Measurements from ENCODE around the gene LILRA2.
"Not testable (repeated sequence)": the region's sequence is repeated elsewhere in the genome, so short reads cannot be mapped to it uniquely, and the experiment has no call there.

LILRA2 gene

DNA sequence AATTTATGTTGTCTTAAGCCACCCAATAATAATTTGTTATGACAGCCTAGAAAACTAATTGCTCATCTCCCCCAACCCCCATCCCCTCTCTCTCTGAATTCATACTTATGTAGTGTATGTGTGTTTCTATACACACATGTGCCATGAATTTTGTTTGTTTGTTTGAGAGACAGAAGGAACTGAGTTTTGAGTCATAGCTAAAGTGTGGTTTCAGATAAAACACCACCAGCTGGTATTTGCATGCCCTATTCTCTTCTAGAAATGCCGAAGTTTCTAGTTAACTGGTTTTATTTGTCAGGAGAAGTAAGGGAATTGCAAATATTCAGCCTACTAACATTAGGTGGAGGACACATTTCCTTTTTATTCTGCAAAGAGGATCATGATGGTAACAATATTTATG, 17.4 kb upstream of the LILRA2 start:
- Histone ChIP-seq H3K4me3 (no peak overlapping the region), H3K9me3 (ENCODE audit: low read depth, low read length) (no peaks in the 10 kb centered on the region), H3K27ac (no peak overlapping the region), H3K36me3 (ENCODE audit: insufficient read depth, low read length) (no peaks in the 10 kb centered on the region), H3K9ac (ENCODE audit: insufficient read length) (no peak overlapping the region)
- no peak for TF ChIP-seq EZH2 (IDR thresholded peaks at IDR 0.05)
- TF ChIP-seq FOXP2 (optimal IDR thresholded peaks at IDR 0.05; ENCODE audit: control extremely low read depth, extremely low read length, insufficient read depth): no peak
- TF ChIP-seq POLR2AphosphoS5 (IDR thresholded peaks at IDR 0.05; ENCODE audit: borderline replicate concordance, low read depth, low read length): no peak
- DNase-seq (ENCODE audit: low read depth, low spot score): no peak

DNA sequence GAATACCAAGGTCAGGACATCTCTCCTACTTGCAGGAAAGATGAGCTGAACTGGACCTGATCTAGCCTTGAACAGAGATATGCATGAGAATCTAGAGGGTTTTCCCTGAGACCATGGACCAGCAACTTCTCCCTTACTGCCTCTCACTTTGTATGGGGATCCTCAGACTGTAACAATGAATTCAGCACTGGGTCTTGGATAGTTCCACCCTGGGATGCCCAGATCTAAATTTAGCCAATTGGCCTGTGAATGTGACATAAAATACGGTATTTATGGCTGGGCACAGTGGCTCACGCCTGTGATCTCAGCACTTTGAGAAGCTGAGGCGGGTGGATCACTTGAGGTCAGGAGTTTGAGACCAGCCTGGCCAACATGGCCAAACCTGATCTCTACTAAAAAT, 15.3 kb upstream of the LILRA2 start:
- H3K4me3 ChIP-seq: no peak overlapping the region
- TF ChIP-seq POLR2AphosphoS5 (IDR thresholded peaks at IDR 0.05; ENCODE audit: borderline replicate concordance, low read depth, low read length) (no peak), EZH2 (IDR thresholded peaks at IDR 0.05) (no peak), FOXP2 (optimal IDR thresholded peaks at IDR 0.05; ENCODE audit: control extremely low read depth, extremely low read length, insufficient read depth) (no peak)
- no peaks in the 10 kb centered on the region for H3K36me3 ChIP-seq (ENCODE audit: insufficient read depth, low read length)
- H3K9ac ChIP-seq (ENCODE audit: insufficient read length): no peak overlapping the region
- H3K9me3 ChIP-seq (ENCODE audit: low read depth, low read length): no peaks in the 10 kb centered on the region
- DNase-seq (ENCODE audit: low read depth, low spot score): no peak
- H3K27ac ChIP-seq: no peak overlapping the region

DNA sequence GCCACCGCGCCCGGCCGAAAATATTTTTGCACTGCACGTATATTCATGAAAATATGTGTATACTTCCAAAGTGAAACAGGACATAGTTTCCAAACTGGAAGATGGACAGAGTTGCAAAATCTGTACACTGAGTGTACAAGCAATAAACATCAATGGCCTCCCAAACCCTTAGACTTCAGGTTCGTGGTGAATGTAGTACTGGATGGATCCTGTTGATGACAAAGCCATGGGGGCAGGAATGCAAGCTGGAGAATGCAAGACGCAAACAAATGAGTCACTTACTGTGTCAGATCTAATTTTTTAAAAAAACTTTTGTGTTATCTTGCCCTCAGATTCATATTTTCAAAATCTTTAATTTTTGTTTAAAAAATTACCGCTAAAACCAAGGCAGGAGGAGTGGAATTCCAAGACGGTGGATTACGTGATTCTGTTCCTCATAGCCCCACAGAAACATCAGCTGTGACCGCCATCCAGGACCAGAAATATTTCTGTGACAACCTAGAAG, 12.7 kb upstream of the LILRA2 start:
- no peaks in the 10 kb centered on the region for H3K9me3 ChIP-seq (ENCODE audit: low read depth, low read length)
- no peak overlapping the region for H3K4me3 ChIP-seq

DNA sequence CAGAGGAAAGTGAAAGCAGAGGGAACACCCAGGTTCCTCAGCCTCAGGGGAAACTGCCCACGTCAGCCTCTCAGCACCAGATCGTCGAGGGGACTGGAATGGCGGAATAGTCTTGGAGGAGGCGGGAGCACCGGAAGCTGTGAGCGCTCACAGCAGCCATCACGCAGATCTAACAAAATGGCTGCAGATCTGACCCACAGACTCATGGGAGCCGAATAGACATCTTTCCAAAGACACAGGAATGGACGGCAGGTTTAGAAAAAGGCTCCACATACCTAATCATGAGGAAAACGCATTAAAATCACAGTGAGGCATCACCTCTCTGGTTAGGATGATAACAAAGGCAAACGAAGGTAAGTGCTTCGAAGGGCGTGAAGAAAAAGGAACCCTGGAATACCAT, 11.8 kb upstream of the LILRA2 start:
- no peak for TF ChIP-seq POLR2AphosphoS5 (IDR thresholded peaks at IDR 0.05; ENCODE audit: borderline replicate concordance, low read depth, low read length)
- no peak for TF ChIP-seq FOXP2 (optimal IDR thresholded peaks at IDR 0.05; ENCODE audit: control extremely low read depth, extremely low read length, insufficient read depth)
- no peak for TF ChIP-seq EZH2 (IDR thresholded peaks at IDR 0.05)
- H3K27ac ChIP-seq: no peak overlapping the region
- H3K9ac ChIP-seq (ENCODE audit: insufficient read length): no peak overlapping the region
- H3K4me3 ChIP-seq: peak overlapping the region; percentile 61
- no peaks in the 10 kb centered on the region for H3K9me3 ChIP-seq (ENCODE audit: low read depth, low read length)
- no peaks in the 10 kb centered on the region for H3K36me3 ChIP-seq (ENCODE audit: insufficient read depth, low read length)
- no peak for DNase-seq (ENCODE audit: low read depth, low spot score)

More for the DNA sequence above, 12.7 kb upstream of the LILRA2 start:
- Histone ChIP-seq H3K9ac (ENCODE audit: insufficient read length) (no peak overlapping the region), H3K27ac (no peak overlapping the region), H3K36me3 (ENCODE audit: insufficient read depth, low read length) (no peaks in the 10 kb centered on the region)
- DNase-seq (ENCODE audit: low read depth, low spot score): no peak
- TF ChIP-seq POLR2AphosphoS5 (IDR thresholded peaks at IDR 0.05; ENCODE audit: borderline replicate concordance, low read depth, low read length) (no peak), FOXP2 (optimal IDR thresholded peaks at IDR 0.05; ENCODE audit: control extremely low read depth, extremely low read length, insufficient read depth) (no peak), EZH2 (IDR thresholded peaks at IDR 0.05) (no peak)

DNA sequence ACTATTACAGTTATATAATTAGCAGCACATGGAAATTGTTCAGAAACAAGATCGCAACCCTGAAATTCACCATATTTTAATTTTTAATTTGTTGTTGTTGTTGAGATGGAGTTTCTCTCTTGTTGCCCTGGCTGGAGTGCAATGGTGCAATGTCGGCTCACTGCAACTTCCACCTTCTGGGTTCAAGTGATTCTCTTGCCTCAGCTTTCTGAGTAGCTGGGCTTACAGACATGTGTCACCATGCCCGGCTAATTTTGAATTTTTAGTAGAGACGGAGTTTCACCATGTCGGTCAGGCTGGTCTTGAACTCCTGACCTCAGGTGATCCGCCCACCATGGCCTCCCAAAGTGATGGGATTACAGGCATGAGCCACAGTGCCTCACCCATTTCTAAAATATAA, 10.4 kb upstream of the LILRA2 start:
- H3K36me3 ChIP-seq (ENCODE audit: insufficient read depth, low read length); H3K9ac ChIP-seq (ENCODE audit: insufficient read length); H3K9me3 ChIP-seq (ENCODE audit: low read depth, low read length); H3K4me3 ChIP-seq; DNase-seq (ENCODE audit: low read depth, low spot score); H3K27ac ChIP-seq: not testable (repeated sequence)

DNA sequence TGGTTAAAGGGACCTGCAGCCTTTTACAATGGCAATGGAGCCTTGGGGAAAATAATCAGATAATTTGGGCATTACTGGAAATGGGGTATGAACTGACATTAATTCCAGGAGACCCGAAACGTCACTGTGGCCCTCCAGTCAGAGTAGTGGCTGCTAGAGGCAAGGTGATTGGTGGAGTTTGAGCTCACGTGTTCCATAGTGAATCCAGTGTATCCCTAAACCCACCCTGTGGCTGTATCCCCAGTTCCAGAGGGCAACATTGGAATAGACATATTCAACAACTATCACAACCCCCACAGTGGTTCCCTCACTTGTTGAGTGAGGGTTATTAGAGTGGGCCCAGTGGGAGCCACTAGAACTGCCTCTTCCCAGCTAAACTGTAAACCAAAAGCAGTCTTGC, 3.3 kb upstream of the LILRA2 start:
- Histone ChIP-seq H3K27ac (no peak overlapping the region), H3K4me3 (no peak overlapping the region), H3K36me3 (ENCODE audit: insufficient read depth, low read length) (no peaks in the 10 kb centered on the region), H3K9ac (ENCODE audit: insufficient read length) (no peak overlapping the region), H3K9me3 (ENCODE audit: low read depth, low read length) (no peaks in the 10 kb centered on the region)
- TF ChIP-seq POLR2AphosphoS5 (IDR thresholded peaks at IDR 0.05; ENCODE audit: borderline replicate concordance, low read depth, low read length) (no peak), FOXP2 (optimal IDR thresholded peaks at IDR 0.05; ENCODE audit: control extremely low read depth, extremely low read length, insufficient read depth) (no peak), EZH2 (IDR thresholded peaks at IDR 0.05) (no peak)
- DNase-seq (ENCODE audit: low read depth, low spot score): no peak

DNA sequence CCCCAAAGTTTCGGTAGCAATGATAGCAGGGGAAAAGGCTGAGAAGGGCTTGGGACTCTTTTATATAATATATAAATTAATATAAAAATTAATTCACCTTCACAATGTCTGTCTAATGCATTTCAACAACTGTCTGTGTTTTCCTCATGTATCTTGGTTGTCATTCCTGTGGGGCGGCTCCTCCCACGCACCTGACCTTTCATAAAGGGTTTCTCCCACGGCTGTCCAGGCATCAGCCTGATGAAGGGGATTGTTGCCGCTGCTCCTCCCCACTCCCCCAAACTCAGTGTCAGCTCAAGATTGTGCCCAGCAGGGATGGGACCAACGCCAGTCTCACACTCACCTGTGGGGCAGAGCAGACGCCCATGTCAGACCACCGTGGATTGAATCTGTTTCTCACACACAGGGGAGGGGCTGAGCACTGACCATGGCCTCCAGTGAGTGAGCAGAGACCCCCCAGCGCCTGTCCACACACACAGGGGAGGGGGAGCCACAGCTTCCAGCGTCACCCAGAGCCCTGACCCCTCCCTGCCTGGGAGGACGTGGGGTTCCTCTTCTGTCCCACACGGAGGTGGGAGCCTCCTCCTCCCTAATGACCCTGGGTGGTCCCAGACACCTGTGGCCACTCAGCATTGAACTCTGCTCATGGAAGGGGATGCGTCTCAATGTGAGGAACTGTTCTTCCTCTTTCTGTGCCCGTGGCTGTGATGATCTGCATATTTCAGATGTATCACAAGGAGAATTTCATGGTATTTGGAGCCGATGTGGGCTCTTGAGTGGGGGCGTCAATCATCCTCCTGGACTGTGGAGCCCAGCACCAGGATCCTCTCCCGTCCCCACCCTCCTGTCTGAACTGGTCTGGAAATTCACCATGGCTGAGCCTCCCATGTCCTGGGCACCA, 1.6 kb upstream of the LILRA2 start:
- H3K4me3 ChIP-seq; H3K9ac ChIP-seq (ENCODE audit: insufficient read length); H3K27ac ChIP-seq; H3K36me3 ChIP-seq (ENCODE audit: insufficient read depth, low read length); DNase-seq (ENCODE audit: low read depth, low spot score); H3K9me3 ChIP-seq (ENCODE audit: low read depth, low read length): not testable (repeated sequence)

DNA sequence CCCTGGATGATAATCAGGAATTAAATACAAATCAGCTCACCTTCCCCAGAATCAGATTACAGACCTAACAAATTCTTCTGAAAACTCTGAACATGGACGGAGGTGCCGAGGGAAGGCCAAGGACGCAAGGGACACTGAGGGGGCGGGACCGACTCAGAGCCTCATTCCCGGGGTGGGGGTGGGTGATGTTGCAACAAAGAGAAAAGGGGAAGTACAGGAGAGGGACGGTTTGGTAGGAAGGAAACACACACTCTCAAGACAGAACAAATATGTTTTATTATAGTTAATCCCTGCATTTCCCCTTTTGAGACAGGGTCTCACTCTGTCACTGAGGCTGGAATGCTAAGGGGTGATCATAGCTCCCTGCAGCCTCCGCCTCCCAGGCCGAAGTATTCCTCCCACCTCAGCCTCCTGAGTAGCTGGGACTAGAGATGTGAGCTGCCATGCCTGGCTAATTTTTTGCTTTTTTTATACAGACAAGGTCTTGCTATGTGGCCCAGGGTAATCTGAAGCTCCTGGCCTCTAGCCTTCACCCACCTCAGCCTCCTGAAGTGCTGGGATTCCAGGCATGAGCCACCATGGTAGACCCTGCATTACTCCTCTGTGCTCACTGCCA, 786 bp upstream of the LILRA2 start:
- no peak for TF ChIP-seq FOXP2 (optimal IDR thresholded peaks at IDR 0.05; ENCODE audit: control extremely low read depth, extremely low read length, insufficient read depth)
- Histone ChIP-seq H3K36me3 (ENCODE audit: insufficient read depth, low read length) (no peaks in the 10 kb centered on the region), H3K4me3 (no peak overlapping the region), H3K9me3 (ENCODE audit: low read depth, low read length) (no peaks in the 10 kb centered on the region), H3K9ac (ENCODE audit: insufficient read length) (no peak overlapping the region), H3K27ac (no peak overlapping the region)
- no peak for DNase-seq (ENCODE audit: low read depth, low spot score)

DNA sequence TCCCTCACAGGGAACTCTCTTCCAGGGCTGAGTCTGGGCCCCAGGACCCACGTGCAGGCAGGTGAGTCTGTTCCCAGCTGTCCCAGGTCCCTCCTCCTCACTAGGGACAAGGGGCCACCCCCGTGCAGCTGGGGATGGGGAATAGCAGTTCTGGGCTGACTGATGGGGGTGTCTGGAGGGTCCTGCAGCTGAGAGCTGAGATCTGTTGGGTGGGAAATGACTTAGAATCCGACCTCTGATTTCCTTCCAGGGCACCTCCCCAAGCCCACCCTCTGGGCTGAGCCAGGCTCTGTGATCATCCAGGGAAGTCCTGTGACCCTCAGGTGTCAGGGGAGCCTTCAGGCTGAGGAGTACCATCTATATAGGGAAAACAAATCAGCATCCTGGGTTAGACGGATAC, 461 bp downstream of the LILRA2 start:
- no peak overlapping the region for H3K4me3 ChIP-seq
- no peak for DNase-seq (ENCODE audit: low read depth, low spot score)

More for the DNA sequence above, 461 bp downstream of the LILRA2 start:
- no peaks in the 10 kb centered on the region for H3K9me3 ChIP-seq (ENCODE audit: low read depth, low read length)
- no peaks in the 10 kb centered on the region for H3K36me3 ChIP-seq (ENCODE audit: insufficient read depth, low read length)
- no peak overlapping the region for H3K27ac ChIP-seq
- no peak overlapping the region for H3K9ac ChIP-seq (ENCODE audit: insufficient read length)
- TF ChIP-seq POLR2AphosphoS5 (IDR thresholded peaks at IDR 0.05; ENCODE audit: borderline replicate concordance, low read depth, low read length) (no peak), EZH2 (IDR thresholded peaks at IDR 0.05) (no peak), FOXP2 (optimal IDR thresholded peaks at IDR 0.05; ENCODE audit: control extremely low read depth, extremely low read length, insufficient read depth) (no peak)
